GM19099 (cell line): ENCODE data around the gene TOLLIP.

Experiments
- POLR2A ChIP-seq: IDR thresholded peaks from 3 replicates; pipeline ENCODE4 v1.6.1; 2011; ENCODE audit warnings: low read depth; ENCODE audit not compliant: insufficient read length; ENCODE audit errors: extremely low read depth

TOLLIP gene

DNA sequence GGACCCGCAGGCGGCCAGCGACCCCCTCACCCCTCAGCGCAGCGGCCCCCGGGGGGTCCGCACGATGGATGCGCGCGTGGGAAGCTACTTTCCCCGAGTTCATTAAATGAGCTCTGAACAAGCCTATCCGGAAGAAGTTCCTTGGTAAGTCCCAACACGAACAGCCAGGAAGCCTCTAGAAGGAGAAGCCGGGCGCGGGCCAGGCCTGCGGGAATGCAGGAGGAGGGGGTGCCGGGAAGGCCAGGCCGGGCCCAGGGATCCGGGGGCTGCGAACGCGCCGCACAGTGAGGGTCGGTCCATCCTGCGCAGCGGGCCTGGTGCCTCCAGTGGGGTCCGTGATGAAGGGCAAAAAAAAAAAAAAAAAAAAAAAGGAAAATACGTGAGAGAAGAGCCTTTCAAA lies 36.9 kb downstream of the TOLLIP start:
- no peak for TF ChIP-seq POLR2A

DNA sequence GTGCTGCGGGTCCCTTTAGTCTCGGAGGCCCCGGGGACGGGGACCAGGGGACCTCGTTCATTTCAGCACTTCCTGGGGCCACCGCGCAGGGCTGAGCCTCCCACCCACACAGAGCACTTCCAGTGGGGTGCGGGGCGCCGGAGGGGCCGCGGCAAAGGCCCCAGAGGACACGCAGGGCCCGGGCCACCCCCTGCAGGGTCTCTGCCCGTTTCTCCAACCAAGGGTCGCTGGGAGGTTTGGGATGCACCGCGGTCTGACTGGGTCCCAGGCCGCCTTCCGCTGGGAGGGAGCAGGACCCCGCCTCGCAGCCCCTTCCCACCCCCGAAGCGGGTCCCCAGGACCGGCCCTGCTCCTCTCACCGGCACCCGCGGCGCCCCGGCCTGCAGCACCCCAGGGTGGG lies 37.5 kb downstream of the TOLLIP start:
- TF ChIP-seq POLR2A, result no peak

DNA sequence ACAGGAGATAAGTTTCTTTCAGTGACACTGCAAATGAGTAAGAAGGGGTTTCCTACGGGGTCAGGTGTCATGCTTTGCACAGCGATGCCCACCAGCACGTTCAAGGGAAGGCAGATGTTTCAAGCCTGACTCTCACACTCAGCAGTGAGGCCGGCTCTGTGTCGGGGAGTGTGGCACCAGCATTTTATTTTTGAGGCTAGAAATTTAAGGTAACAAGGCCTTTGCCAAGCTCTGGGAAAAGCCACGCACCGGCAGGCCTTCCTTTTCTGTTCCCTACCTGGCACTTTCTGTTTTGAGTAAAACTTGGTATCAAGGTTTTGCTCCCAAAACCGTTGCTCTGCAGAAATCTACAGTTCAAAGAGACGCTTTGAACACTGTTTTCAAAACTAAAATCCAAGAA lies 38.0 kb downstream of the TOLLIP start:
- no peak for TF ChIP-seq POLR2A

DNA sequence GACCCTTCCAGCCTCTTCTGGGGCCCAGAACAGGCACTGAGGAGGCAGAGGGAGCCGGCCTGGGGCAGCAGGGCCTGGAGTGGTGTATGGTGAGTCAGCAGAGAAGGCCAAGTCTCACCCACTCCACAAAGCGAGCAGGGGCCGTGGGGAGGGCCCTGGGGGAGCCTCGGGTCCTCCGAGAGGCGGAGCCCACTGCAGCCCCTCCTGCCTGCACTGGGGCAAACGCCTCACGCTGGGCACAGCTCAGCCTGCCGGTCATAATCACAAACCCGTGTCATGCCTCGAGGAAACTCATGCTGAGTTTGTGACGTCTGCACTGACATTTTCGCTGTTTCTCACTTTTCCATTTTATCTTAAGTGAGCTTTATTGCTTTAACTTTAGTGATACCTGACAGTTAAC lies 38.4 kb downstream of the TOLLIP start:
- no peak for TF ChIP-seq POLR2A

DNA sequence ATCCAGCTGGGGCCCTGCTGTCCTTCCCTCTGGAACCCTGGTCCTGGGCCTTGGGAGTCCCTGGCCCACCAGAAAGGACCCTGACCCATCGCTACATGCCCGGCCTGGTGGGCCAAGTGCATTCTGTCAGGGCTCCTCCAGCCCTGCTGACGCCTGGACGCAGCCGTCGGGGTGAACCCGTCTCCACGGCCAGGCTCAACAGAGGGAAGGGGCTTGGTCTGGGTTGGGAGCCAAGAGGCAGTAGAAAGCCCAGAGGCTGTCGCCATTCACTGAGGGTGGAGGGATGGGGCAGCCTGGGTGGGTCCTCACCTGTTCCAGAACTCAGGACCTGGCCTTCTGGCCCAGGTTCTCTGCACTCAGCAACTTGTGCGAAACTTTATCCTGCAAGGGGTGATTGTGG lies 39.0 kb downstream of the TOLLIP start:
- TF ChIP-seq POLR2A, result no peak

DNA sequence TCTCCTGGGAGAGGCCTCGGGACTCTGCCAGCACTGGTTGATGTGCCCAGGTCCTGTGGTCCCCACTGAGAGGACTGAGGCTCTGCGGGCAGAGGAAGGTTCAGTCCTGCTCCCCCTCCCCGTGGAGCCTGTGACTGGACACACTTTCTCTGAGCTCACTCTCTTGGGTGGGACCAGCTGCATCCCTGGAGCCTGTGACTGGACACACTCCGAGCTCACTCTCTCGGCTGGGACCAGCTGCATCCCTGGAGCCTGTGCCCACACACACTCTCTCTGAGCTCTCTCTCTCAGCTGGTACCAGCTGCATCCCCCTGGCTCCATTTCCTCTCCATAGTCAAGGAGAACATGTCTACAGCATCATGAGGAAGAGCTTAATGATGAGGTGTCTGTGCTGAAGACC lies 39.5 kb downstream of the TOLLIP start:
- TF ChIP-seq POLR2A, result no peak

DNA sequence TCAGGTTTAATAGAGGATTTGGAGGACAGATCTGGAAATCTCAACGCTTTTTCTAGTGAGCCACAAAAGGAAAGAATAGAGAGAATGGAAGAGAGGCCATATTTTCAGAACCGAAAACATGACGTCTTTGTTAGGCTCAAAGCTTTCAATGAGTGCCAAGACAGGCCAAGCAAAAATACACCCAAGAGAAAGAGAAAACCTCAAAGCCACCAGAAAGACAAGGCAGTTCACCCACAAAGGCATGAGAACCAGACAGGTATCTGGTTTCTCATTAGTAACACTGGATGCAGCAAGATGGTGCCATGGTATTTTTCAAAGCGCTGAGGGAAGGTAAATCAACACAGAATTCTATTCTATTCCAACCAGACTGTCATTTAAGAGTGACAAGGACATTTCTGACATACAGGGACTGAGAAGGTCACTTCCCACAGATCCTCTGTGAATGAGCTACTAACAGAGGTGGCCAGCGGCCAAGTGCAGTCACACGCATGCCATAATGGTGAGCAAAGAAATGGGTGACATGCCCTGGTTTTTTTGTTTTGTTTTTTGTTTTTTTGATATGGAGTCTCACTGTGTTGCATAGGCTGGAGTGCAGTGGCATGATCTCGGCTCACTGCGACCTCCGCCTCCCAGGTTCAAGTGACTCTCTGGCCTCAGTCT lies 41.9 kb downstream of the TOLLIP start:
- no peak for TF ChIP-seq POLR2A

DNA sequence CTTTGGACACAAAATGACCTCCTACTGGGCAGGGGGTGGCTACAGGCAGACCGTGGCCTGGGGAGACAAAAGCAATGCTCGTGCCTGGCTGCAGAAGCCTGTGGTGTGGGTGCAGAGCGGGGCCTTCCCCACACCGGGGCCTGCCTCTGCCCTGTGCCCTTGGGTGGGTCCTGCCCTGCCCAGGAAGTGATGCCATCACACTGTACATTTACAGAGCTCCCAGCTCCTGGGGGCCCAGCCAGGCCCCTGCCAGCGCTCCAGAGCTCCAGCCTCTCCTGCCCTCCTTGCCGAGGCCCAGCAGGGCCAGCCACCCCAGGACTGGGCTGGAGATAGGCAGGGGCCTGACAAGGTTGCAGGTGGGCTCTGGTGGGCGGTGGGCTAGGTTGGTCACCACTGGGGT lies 46.4 kb downstream of the TOLLIP start:
- no peak for TF ChIP-seq POLR2A

DNA sequence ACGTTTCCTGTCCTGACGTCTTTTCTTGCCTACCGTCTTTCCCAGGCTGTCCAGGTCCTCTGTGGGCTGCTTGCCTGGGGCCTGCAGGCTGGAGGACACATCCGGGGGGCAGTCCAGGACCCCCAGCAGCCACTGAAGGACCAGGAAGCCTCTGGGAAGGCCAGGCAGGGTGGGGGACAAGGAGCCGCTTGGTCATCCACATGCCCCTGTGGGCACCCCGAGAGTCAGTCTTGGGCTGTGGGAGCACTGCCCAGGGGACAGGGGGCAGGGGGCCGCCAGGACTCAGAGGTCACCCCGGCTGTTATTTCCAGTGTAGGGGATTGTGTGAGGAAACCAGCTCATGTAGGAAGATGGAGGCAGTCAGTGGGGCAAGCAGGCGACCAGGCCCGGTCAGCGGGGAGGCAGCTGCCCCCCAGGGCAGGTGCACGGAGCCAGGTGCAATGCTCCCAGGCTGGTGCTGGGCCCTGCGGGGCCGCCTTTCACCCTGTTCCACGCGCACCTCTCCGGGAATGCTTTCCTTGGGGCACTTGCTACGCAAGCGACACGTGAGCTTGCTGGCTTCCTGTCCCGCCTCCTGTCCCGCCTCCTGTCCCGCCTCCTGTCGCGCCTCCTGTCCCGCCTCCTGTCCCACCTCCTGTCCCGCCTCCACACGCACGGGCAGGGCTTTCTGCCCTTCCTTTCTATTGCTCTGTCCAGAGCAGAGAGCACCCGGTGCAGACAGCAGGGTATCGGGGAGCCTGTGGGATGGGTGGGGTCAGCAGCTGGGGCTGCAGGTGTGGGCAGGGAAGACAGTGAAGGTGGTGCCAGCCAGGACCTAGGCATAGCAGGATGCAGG lies 47.0 kb downstream of the TOLLIP start:
- peak; percentile 67 for TF ChIP-seq POLR2A

DNA sequence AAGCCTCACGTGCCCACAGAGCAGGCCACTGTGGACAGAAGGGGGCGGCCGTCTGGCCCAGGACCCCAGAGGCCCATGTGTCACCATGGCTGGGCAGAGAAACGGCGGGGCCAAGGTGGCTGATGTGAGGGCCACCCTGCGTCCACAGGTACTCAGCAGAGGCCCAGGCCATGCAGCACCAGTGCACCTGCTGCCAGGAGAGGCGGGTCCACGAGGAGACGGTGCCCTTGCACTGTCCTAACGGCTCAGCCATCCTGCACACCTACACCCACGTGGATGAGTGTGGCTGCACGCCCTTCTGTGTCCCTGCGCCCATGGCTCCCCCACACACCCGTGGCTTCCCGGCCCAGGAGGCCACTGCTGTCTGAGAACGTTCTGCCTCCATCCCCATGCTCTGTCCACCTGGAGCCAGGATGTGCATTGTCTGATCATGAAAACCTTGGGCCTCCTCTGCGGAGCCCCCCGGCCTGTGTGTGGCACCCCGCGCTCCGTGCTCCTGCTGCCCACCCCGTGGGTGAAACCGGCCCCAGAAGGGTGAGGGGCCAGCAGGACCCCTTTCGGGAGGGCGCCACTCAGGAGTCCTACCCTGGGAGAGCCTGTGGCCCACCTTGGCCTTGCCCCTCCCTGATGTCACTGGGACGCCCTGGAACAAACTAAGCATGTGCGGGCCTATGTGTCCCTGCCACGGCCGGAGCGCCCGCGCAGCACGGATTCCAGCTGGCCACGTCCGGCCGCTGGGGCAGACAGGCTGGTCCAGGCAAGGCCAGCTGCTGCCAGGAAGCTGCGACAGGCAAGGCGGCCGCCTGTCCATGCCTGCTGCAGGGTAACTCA lies 48.0 kb downstream of the TOLLIP start:
- TF ChIP-seq POLR2A, result no peak

DNA sequence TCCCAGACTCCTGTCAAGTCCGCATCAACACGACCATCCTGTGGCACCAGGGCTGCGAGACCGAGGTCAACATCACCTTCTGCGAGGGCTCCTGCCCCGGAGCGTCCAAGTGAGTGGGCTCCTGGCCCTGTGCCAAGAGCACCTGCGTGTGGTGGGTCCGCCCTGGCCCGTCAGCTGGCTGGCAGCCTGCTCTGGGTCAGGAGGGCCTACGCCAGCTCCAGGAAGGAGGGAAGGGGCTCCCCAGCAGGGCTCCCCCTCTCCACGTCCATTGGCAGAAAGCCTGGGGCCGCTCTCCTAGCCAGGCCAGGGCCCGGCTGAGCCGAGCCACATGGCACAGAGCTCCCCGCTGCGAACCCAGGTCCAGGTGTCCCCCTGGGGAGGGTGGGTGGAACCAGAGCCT lies 48.8 kb downstream of the TOLLIP start:
- no peak for TF ChIP-seq POLR2A

DNA sequence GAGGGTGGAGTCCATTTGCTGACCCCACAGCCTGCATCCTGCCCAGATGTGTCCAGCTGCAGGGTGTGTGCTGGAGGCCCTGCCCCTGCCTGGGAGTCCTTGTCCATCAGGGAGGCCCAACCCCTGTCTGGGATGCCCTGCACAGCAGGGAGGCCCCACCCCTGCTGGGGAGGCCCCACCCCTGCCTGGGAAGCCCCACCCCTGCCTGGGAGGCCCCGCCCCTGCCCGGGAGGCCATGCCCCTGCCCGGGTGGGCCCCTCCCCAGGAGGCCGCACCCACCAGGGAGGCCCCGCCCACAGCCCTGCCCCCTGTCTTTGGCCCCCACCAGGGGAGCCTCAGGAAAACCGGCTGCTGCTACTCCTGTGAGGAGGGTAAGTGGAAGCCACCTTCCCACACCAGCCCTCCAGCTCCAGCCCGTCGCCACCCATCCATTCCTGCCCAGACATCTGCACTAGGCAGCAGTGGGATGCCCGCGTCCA lies 49.4 kb downstream of the TOLLIP start:
- TF ChIP-seq POLR2A, result no peak

DNA sequence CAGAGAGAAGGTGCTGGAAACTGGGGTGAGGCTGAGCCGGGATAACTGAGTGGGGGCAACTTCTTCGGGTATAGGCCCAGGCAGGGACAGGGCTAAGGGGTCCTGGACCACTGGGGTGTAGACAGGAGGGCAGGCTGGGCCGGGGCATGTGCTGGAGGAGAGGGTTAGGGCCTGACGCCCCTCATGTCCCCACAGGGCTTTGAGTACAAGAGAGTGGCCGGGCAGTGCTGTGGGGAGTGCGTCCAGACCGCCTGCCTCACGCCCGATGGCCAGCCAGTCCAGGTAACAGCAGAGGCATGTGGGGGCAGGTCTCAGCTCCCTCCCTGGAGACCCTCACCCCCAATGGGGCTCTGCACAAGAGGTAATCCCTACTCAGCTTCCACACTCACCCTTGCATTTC lies 49.9 kb downstream of the TOLLIP start:
- no peak for TF ChIP-seq POLR2A

DNA sequence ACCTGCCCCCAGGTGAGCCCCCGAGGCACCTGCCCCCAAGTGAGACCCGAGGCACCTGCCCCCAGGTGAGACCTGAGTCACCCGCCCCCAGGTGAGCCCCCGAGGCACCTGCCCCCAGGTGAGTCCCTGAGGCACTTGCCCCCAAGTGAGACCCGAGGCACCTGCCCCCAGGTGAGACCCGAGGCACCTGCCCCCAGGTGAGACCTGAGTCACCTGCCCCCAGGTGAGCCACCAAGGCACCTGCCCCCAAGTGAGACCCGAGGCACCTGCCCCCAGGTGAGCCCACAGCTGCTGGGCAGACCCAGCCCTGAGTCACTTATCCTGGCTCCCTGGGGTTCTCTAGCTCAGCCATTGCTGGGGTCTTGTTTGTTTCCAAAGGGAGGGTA lies 50.4 kb downstream of the TOLLIP start:
- no peak for TF ChIP-seq POLR2A

DNA sequence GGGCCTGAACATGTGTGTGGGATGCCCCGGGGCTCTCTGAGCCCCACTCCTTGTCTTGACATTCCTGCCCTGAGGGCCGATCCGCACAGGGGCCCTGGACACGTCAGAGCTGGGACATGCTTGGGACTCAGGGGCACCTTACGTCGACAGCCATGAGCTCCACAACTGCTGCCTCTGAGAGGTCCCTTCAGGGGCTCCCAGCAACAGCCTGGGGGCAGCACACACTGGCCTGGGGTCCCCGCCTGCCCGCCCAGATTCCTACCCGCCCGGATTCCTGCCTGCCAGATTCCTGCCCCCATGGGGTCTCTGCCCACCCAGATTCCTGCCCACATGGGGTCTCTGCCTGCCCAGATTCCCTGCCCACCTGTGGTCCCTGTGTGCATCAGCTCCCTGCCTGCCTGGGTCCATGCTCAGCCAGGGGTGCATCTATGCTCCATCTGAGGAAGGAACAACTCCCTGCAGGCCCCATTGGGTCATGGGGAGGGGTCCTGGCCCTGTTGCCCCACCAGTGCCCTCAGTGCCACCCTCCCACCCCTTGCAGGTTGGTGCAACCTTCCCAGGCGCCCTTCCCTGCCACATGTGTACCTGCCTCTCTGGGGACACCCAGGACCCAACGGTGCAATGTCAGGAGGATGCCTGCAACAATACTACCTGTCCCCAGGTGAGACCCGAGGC lies 50.9 kb downstream of the TOLLIP start:
- TF ChIP-seq POLR2A, result no peak
